BJ (cell line): ENCODE data around the gene HSPB7. TPM values are rescaled to one million over a fixed set of nuclear protein-coding genes. Genes with fewer than 3 reads are reported as not detected.

ENCODE experiments used
- polyA plus RNA-seq: library from polyadenylated mRNA; depleted of rRNA; stranded (reverse); fragments of >200 nt; gene quantifications from 2 replicates; pipeline ENCODE4 v1.2.3, GENCODE V29; 2011; rRNA removed
- small RNA-seq: library from RNA; depleted of rRNA; stranded (forward); fragments of <200 nt; gene quantifications from one replicate; pipeline ENCODE3, GENCODE V24; 2012; ENCODE audit warnings: low replicate concordance, low read depth; ENCODE audit not compliant: insufficient read length

HSPB7 gene
- polyA plus RNA-seq, 1 experiment = 66.6 TPM

Small RNA genes lying within 50 kb of the gene (small RNA-seq; reads per million reads assigned to genes)
- gene AL355994.1 (not detected), gene AL355994.5 (not detected)

Other genes starting within 250 kb of the HSPB7 start
- 0.56 and 1.3 TPM in 2 replicates for gene UQCRHL, start 210.4 kb downstream of the HSPB7 start, polyA plus RNA-seq
- gene SPEN, start 170.3 kb downstream of the HSPB7 start, polyA plus RNA-seq = 3.1 and 4.6 TPM in 2 replicates
- gene ZBTB17, start 41.9 kb downstream of the HSPB7 start, polyA plus RNA-seq = 23.4 and 43.3 TPM in 2 replicates
- not detected in 2 replicates for gene SRARP, start 13.8 kb downstream of the HSPB7 start, polyA plus RNA-seq
- 0.20 and 0.28 TPM in 2 replicates for gene CLCNKA, start 4.0 kb upstream of the HSPB7 start, polyA plus RNA-seq
- gene CLCNKB, start 25.7 kb upstream of the HSPB7 start, polyA plus RNA-seq = 0.42 and 0.83 TPM in 2 replicates
- 0.34 and 0.47 TPM in 2 replicates for gene FAM131C, start 55.6 kb upstream of the HSPB7 start, polyA plus RNA-seq
- 13.6 and 26.5 TPM in 2 replicates for gene EPHA2, start 138.0 kb upstream of the HSPB7 start, polyA plus RNA-seq
- 8.0 and 11.6 TPM in 2 replicates for gene ARHGEF19, start 194.6 kb upstream of the HSPB7 start, polyA plus RNA-seq
- 4.3 and 8.3 TPM in 2 replicates for gene CPLANE2, start 219.1 kb upstream of the HSPB7 start, polyA plus RNA-seq